ENCODE results near the gene FRMPD1. TPM values are rescaled to one million over a fixed set of nuclear protein-coding genes. Genes with fewer than 3 reads are reported as not detected.
A peak's percentile ranks its signal among the peaks of the same experiment; 100 is the strongest.

Gene FRMPD1
- total and polyA plus RNA-seq, 2 of the 13 experiments (the other 11 are each of a cell fraction or from before 2014, with no cell fraction given), result not detected

DNA sequence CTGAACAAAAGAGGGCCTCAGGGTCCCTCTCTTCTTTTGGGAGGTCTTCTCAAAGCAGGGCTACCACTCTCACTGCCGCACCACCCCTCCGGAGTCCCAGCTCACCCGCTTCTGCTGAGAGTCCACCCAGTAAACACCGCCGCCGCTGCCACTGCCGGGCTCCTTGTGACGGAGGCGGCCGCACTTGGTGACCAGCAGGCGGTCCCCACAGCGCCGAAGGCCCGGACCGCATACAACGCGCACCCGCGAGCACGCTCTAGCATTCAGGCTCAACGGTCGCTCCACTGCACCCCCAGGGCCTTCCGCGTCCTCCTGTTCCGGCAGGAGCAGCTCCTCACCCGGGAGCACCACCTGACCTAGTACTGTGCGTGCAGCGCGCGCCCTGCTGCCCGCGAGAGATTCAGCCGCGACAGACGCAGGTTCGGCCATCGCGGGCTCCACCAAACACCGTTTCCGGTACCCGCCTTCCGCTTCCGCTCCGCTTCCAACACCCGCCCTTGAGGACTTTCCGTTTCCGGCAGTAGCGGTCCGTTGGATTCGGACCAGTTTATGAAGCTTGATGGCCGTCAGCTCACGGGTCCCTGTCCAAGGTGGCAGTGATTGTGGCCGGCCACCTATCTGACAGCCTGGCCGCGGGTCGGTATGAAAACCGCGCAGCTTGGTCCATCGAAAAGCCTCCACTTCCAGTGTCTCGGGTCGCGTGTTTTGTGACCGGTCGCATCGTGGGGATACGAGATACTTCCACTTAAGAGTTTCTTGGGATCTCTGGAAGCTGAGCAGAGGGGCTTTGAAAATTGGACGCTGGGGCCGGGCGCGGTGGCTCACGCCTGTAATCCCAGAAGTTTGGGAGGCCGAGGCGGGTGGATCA, 134.1 kb downstream of the FRMPD1 start, which contains the start of gene EXOSC3 (continued):
- no peak; the same call in 1 of the 2 replicates for TF ChIP-seq ZNF431 (CRISPR knock-in tag; IDR thresholded peaks at IDR 0.05; ENCODE audit: borderline replicate concordance, low read depth)
- no peak for TF ChIP-seq ZNF20 (CRISPR knock-in tag; IDR thresholded peaks at IDR 0.05)
- no peak for TF ChIP-seq KLF15 (CRISPR knock-in tag; IDR thresholded peaks at IDR 0.05; ENCODE audit: borderline replicate concordance)
- no peak for TF ChIP-seq SP140L (CRISPR knock-in tag; IDR thresholded peaks at IDR 0.05; ENCODE audit: borderline replicate concordance)
- TF ChIP-seq, protein P1, sequence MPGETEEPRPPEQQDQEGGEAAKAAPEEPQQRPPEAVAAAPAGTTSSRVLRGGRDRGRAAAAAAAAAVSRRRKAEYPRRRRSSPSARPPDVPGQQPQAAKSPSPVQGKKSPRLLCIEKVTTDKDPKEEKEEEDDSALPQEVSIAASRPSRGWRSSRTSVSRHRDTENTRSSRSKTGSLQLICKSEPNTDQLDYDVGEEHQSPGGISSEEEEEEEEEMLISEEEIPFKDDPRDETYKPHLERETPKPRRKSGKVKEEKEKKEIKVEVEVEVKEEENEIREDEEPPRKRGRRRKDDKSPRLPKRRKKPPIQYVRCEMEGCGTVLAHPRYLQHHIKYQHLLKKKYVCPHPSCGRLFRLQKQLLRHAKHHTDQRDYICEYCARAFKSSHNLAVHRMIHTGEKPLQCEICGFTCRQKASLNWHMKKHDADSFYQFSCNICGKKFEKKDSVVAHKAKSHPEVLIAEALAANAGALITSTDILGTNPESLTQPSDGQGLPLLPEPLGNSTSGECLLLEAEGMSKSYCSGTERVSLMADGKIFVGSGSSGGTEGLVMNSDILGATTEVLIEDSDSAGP (CRISPR knock-in tag; IDR thresholded peaks at IDR 0.05; ENCODE audit: borderline replicate concordance), result peak; percentile 92
- peak; percentile 77 for TF ChIP-seq JARID2 (CRISPR knock-in tag; IDR thresholded peaks at IDR 0.05; ENCODE audit: insufficient replicate concordance)
- no peak for TF ChIP-seq ZNF562 (CRISPR knock-in tag; IDR thresholded peaks at IDR 0.05; ENCODE audit: borderline replicate concordance)
- TF ChIP-seq, protein P2, sequence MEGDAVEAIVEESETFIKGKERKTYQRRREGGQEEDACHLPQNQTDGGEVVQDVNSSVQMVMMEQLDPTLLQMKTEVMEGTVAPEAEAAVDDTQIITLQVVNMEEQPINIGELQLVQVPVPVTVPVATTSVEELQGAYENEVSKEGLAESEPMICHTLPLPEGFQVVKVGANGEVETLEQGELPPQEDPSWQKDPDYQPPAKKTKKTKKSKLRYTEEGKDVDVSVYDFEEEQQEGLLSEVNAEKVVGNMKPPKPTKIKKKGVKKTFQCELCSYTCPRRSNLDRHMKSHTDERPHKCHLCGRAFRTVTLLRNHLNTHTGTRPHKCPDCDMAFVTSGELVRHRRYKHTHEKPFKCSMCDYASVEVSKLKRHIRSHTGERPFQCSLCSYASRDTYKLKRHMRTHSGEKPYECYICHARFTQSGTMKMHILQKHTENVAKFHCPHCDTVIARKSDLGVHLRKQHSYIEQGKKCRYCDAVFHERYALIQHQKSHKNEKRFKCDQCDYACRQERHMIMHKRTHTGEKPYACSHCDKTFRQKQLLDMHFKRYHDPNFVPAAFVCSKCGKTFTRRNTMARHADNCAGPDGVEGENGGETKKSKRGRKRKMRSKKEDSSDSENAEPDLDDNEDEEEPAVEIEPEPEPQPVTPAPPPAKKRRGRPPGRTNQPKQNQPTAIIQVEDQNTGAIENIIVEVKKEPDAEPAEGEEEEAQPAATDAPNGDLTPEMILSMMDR (CRISPR knock-in tag; IDR thresholded peaks at IDR 0.05), result peak; percentile 59
- TF ChIP-seq, protein P3, sequence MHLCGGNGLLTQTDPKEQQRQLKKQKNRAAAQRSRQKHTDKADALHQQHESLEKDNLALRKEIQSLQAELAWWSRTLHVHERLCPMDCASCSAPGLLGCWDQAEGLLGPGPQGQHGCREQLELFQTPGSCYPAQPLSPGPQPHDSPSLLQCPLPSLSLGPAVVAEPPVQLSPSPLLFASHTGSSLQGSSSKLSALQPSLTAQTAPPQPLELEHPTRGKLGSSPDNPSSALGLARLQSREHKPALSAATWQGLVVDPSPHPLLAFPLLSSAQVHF (CRISPR knock-in tag; IDR thresholded peaks at IDR 0.05), result 0 out of 2 replicates have a peak, but pooled peaks have one; percentile 32
- peak; percentile 53; the same call in 1 of the 2 replicates for TF ChIP-seq HNRNPL (IDR thresholded peaks at IDR 0.05; ENCODE audit: low read depth, low read length)
- peak; percentile 95 for TF ChIP-seq ZNF788 (CRISPR knock-in tag; IDR thresholded peaks at IDR 0.05; ENCODE audit: borderline replicate concordance)
- TF ChIP-seq RFX5 (IDR thresholded peaks at IDR 0.05; ENCODE audit: low read depth, low read length), result no peak
- TF ChIP-seq ZNF317 (CRISPR knock-in tag; IDR thresholded peaks at IDR 0.05), result peak; percentile 81
- TF ChIP-seq CBX5 (CRISPR knock-in tag; IDR thresholded peaks at IDR 0.05; ENCODE audit: borderline replicate concordance), result no peak
- TF ChIP-seq ZNF333 (CRISPR knock-in tag; IDR thresholded peaks at IDR 0.05; ENCODE audit: borderline replicate concordance), result no peak; the same call in 1 of the 2 replicates
- no peak for TF ChIP-seq TBL1XR1 (IDR thresholded peaks at IDR 0.05; ENCODE audit: borderline replicate concordance, low read length, partially characterized antibody)
- TF ChIP-seq, protein P4, sequence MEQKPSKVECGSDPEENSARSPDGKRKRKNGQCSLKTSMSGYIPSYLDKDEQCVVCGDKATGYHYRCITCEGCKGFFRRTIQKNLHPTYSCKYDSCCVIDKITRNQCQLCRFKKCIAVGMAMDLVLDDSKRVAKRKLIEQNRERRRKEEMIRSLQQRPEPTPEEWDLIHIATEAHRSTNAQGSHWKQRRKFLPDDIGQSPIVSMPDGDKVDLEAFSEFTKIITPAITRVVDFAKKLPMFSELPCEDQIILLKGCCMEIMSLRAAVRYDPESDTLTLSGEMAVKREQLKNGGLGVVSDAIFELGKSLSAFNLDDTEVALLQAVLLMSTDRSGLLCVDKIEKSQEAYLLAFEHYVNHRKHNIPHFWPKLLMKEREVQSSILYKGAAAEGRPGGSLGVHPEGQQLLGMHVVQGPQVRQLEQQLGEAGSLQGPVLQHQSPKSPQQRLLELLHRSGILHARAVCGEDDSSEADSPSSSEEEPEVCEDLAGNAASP (CRISPR knock-in tag; IDR thresholded peaks at IDR 0.05; ENCODE audit: borderline replicate concordance), result peak; percentile 48; the same call in 1 of the 2 replicates
- peak; percentile 69; the same call in 1 of the 2 replicates for TF ChIP-seq ZNF556 (CRISPR knock-in tag; IDR thresholded peaks at IDR 0.05; ENCODE audit: borderline replicate concordance)
- no peak for TF ChIP-seq ZFP36L2 (CRISPR knock-in tag; IDR thresholded peaks at IDR 0.05)
- TF ChIP-seq ZNF607 (CRISPR knock-in tag; IDR thresholded peaks at IDR 0.05; ENCODE audit: borderline replicate concordance), result no peak; the same call in 1 of the 2 replicates

Data from HepG2 (cell line).